22Rv1 (cell line): ENCODE results near the gene TRIM61.
A peak's percentile ranks its signal among the peaks of the same experiment; 100 is the strongest.
"Not testable (repeated sequence)": the region's sequence is repeated elsewhere in the genome, so short reads cannot be mapped to it uniquely, and the experiment has no call there.

Experiments used
- H3K27ac ChIP-seq: fragments of 450-650 bp; 2 replicates; pipeline ENCODE4 v1.5.1; 2017
- CTCF ChIP-seq: fragments of 450-650 bp; IDR thresholded peaks from 2 replicates; pipeline ENCODE4 v1.5.1; 2017; ENCODE audit warnings: mild to moderate bottlenecking
- ZFX ChIP-seq: fragments of 450-650 bp; IDR thresholded peaks from 2 replicates; pipeline ENCODE4 v1.6.1; 2017; ENCODE audit warnings: antibody characterized with exemption, borderline replicate concordance

TRIM61 gene

GRCh38 chr4:165006886-165007285 is 29.4 kb upstream of the TRIM61 start:
- H3K27ac ChIP-seq, result no peak overlapping the region
- TF ChIP-seq ZFX, result no peak
- no peak for TF ChIP-seq CTCF

GRCh38 chr4:165006456-165006855 is 29.0 kb upstream of the TRIM61 start:
- TF ChIP-seq CTCF, result no peak
- TF ChIP-seq ZFX, result no peak
- no peak overlapping the region for H3K27ac ChIP-seq

- TF ChIP-seq ZFX, result no peak
- no peak for TF ChIP-seq CTCF
- H3K27ac ChIP-seq, result no peak overlapping the region
Measured at GRCh38 chr4:165005352-165005925, 28.0 kb upstream of the TRIM61 start.

- not testable (repeated sequence) for H3K27ac ChIP-seq
Measured at GRCh38 chr4:165001957-165002356, 24.5 kb upstream of the TRIM61 start.

GRCh38 chr4:164998526-164999080 is 21.1 kb upstream of the TRIM61 start:
- not testable (repeated sequence) for H3K27ac ChIP-seq

- H3K27ac ChIP-seq, result no peak overlapping the region
- no peak for TF ChIP-seq ZFX
- no peak for TF ChIP-seq CTCF
Measured at GRCh38 chr4:164997941-164998340, 20.5 kb upstream of the TRIM61 start.

- H3K27ac ChIP-seq, result no peak overlapping the region
- TF ChIP-seq ZFX, result no peak
- TF ChIP-seq CTCF, result peak; percentile 29
Measured at GRCh38 chr4:164997324-164997723, 19.9 kb upstream of the TRIM61 start.

- H3K27ac ChIP-seq, result not testable (repeated sequence)
Measured at GRCh38 chr4:164996123-164996522, 18.7 kb upstream of the TRIM61 start.

GRCh38 chr4:164990786-164991185 is 13.3 kb upstream of the TRIM61 start:
- H3K27ac ChIP-seq, result not testable (repeated sequence)

- no peak for TF ChIP-seq ZFX
- no peak for TF ChIP-seq CTCF
- H3K27ac ChIP-seq, result no peak overlapping the region
Measured at GRCh38 chr4:164989471-164989870, 12.0 kb upstream of the TRIM61 start.

- H3K27ac ChIP-seq, result not testable (repeated sequence)
Measured at GRCh38 chr4:164971929-164972328, 5.5 kb downstream of the TRIM61 start.
